ENCODE results near the gene TSPAN11.

- TF ChIP-seq EZH2 (IDR thresholded peaks at IDR 0.05), result no peak
- no peak for TF ChIP-seq POLR2AphosphoS5 (IDR thresholded peaks at IDR 0.05; ENCODE audit: borderline replicate concordance, low read depth, low read length)
Measured at GRCh38 chr12:30900351-30900750, 26.2 kb upstream of the TSPAN11 start.
